Neural crest cell (in vitro differentiated cells): Measurements from ENCODE around the gene UNC5B. TPM values are rescaled to one million over a fixed set of nuclear protein-coding genes. Genes with fewer than 3 reads are reported as not detected.

Source experiments
- DNase-seq: peaks from one replicate; pipeline ENCODE4 v3.0.0; 2021; ENCODE audit warnings: low read depth, mixed read lengths, low spot score
- H3K27ac Mint-ChIP-seq: one replicate; pipeline ENCODE4 v1.8.0; 2021; ENCODE audit warnings: mild to moderate bottlenecking, mixed read lengths; ENCODE audit not compliant: unreplicated experiment
- H3K27me3 Mint-ChIP-seq: 2 replicates; pipeline ENCODE4 v1.8.0; 2021; ENCODE audit warnings: low read depth, mild to moderate bottlenecking, mixed read lengths
- H3K36me3 Mint-ChIP-seq: 2 replicates; pipeline ENCODE4 v1.8.0; 2021; ENCODE audit warnings: low read depth, mild to moderate bottlenecking, mixed read lengths
- H3K4me1 Mint-ChIP-seq: 2 replicates; pipeline ENCODE4 v1.8.0; 2021; ENCODE audit warnings: mixed read lengths
- H3K4me3 Mint-ChIP-seq: one replicate; pipeline ENCODE4 v1.8.0; 2021; ENCODE audit warnings: mild to moderate bottlenecking, mixed read lengths
- H3K9me3 Mint-ChIP-seq: 2 replicates; pipeline ENCODE4 v1.8.0; 2021; ENCODE audit warnings: mixed read lengths
- total RNA-seq: library from RNA; stranded (reverse); gene quantifications from 2 replicates; pipeline ENCODE4 v1.2.1, GENCODE V29; 2021
- TF ChIP-seq, protein P1 (sequence below): fragments of 200-600 bp; sonication (generic); conservative IDR thresholded peaks from 2 replicates; pipeline ENCODE4 v1.5.0; 2021; ENCODE audit warnings: antibody characterized with exemption, mild to moderate bottlenecking

The UNC5B gene
- total RNA-seq, 1 donor from 2014 or later: 1.3 TPM

DNA sequence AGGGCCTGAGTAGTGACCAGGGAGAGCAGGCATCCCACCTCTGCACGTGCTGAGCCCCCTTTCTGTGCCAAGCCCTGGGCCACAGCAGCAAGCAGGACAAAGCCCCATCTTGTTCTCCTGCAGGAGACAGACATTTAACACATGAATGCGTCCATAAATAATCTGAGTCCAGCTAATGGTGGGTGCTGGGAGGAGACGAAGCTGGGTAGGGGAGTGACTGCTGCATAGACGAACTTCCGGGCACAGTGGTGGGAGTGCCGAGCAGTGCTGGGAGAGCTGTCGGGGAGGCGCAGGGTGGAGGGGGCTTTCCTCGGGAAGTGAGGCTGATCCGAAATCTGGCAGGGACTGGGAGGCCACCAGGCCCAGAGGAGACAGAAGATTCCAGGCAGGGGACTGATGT lies 71.5 kb downstream of the UNC5B start:
- TF ChIP-seq, protein P1, sequence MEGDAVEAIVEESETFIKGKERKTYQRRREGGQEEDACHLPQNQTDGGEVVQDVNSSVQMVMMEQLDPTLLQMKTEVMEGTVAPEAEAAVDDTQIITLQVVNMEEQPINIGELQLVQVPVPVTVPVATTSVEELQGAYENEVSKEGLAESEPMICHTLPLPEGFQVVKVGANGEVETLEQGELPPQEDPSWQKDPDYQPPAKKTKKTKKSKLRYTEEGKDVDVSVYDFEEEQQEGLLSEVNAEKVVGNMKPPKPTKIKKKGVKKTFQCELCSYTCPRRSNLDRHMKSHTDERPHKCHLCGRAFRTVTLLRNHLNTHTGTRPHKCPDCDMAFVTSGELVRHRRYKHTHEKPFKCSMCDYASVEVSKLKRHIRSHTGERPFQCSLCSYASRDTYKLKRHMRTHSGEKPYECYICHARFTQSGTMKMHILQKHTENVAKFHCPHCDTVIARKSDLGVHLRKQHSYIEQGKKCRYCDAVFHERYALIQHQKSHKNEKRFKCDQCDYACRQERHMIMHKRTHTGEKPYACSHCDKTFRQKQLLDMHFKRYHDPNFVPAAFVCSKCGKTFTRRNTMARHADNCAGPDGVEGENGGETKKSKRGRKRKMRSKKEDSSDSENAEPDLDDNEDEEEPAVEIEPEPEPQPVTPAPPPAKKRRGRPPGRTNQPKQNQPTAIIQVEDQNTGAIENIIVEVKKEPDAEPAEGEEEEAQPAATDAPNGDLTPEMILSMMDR: no peak
- H3K27ac Mint-ChIP-seq: peak overlapping the region; percentile 71

DNA sequence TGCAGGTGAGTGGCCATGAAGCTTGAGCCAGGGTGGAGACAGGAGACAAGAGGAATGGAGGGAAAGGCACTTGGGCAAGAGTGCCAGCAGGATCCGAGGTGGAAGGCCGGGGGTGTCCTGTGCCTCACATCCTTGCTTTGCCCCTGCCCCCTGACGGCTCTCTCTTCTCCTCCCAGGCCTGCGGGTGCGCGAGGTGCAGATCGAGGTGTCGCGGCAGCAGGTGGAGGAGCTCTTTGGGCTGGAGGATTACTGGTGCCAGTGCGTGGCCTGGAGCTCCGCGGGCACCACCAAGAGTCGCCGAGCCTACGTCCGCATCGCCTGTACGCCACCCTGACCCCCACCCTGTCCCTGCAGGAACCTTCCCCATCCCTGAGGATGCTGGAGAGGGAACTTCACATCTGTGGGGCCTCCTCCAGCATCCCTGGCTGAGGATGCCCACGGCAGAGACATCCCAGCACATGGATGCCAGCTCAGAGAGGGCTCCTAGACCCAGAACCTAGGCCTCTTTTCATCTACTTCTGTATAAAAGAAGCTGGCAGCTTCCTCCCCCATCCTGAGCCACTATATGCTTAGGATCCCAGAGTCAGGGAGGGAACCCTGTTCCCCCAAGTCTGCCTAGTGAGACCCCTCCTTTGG lies 72.3 kb downstream of the UNC5B start:
- Mint-ChIP-seq H3K9me3 (no peaks in the 10 kb centered on the region), H3K36me3 (no peaks in the 10 kb centered on the region), H3K27me3 (no peaks in the 10 kb centered on the region), H3K4me3 (no peak overlapping the region), H3K4me1 (peaks cover 3% of the 10 kb centered on the region), H3K27ac (no peak overlapping the region)
- TF ChIP-seq, protein P1: no peak
- no peak for DNase-seq

More for the DNA sequence above, 71.5 kb downstream of the UNC5B start:
- no peaks in the 10 kb centered on the region for H3K36me3 Mint-ChIP-seq
- no peak overlapping the region for H3K4me3 Mint-ChIP-seq
- no peaks in the 10 kb centered on the region for H3K9me3 Mint-ChIP-seq
- peaks cover 3% of the 10 kb centered on the region for H3K4me1 Mint-ChIP-seq
- no peaks in the 10 kb centered on the region for H3K27me3 Mint-ChIP-seq
- no peak for DNase-seq

DNA sequence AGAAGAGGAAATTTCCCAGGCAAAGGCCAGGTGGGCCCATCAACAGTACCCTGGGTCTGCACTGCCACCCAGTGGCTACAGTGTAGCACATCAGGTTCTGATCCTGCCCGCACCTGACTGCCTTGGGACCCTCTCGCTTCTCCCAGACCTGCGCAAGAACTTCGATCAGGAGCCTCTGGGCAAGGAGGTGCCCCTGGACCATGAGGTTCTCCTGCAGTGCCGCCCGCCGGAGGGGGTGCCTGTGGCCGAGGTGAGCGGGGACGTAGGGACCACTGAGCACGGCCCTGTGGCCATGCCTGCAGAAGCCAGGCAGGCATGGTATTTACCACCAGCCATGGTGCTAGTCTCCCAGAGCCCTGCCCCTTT lies 72.8 kb downstream of the UNC5B start:
- Mint-ChIP-seq H3K27ac (no peak overlapping the region), H3K36me3 (no peaks in the 10 kb centered on the region)

DNA sequence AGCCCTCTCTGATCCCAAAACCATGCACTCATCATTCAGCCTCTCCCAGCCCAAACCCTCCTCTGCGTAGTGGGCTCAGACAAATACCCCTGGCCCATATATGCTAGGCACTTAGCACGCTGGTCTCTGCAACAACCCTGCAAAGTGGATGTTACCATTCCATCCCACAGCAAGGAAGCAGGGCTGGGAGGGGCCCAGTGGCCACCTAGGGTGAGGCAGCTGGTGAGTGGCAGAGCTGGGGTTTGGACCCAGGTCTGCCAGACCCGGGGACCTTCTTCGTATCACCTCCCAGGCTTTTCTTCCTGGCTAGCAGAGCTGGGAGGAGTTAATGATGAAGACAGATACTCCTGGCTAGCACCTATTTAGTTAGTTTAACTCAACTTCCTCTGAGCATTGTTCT lies 73.6 kb downstream of the UNC5B start:
- TF ChIP-seq, protein P1: no peak
- no peak for DNase-seq
- Mint-ChIP-seq H3K4me1 (no peaks in the 10 kb centered on the region), H3K27ac (no peak overlapping the region), H3K36me3 (no peaks in the 10 kb centered on the region), H3K9me3 (no peaks in the 10 kb centered on the region), H3K4me3 (no peak overlapping the region), H3K27me3 (no peaks in the 10 kb centered on the region)

More for the DNA sequence above, 72.8 kb downstream of the UNC5B start:
- DNase-seq: peak; percentile 57
- H3K27me3 Mint-ChIP-seq: no peaks in the 10 kb centered on the region
- H3K9me3 Mint-ChIP-seq: no peaks in the 10 kb centered on the region
- peaks cover 2% of the 10 kb centered on the region for H3K4me1 Mint-ChIP-seq
- TF ChIP-seq, protein P1: peak; percentile 86
- H3K4me3 Mint-ChIP-seq: no peak overlapping the region

DNA sequence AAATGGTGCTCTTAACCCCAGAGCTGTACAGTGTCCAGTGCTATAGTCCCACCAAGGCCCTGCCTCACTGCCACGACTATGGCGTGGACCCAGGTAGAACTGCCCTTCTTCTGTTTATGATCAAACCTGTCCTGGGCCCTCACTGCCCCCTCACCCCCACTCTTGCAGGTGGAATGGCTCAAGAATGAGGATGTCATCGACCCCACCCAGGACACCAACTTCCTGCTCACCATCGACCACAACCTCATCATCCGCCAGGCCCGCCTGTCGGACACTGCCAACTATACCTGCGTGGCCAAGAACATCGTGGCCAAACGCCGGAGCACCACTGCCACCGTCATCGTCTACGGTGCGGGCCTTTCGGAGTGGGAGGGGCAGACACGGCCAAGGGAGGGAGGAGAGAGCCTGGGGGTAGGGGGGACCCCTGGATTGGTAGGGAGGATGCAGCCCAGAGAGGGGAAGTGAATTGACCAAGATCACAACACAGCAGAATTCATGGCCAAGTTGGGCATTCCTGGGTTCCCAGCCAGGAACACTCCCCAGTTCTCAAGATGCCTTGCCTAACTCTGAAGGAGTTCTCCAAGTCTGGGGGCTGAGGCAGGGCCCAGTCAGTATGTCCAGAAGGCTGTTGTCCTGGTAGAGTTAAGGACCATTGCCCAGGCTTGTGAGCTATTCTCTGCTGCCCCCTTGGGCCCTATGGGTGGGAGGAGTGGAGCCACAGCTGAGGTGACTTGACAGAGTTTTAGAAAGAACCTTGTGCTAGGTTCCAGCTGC lies 74.3 kb downstream of the UNC5B start:
- Mint-ChIP-seq H3K27ac (no peak overlapping the region), H3K4me3 (no peak overlapping the region), H3K27me3 (no peaks in the 10 kb centered on the region), H3K4me1 (no peaks in the 10 kb centered on the region), H3K36me3 (no peaks in the 10 kb centered on the region), H3K9me3 (no peaks in the 10 kb centered on the region)
- no peak for DNase-seq
- TF ChIP-seq, protein P1: no peak
